Astrocyte (in vitro differentiated cells and primary cell): Measurements from ENCODE around the gene F13A1.

Source experiments
- EZH2 ChIP-seq: IDR thresholded peaks from 2 replicates; pipeline ENCODE4 v1.6.1; 2012; ENCODE audit warnings: mild to moderate bottlenecking, low read length, inconsistent platforms; ENCODE audit not compliant: insufficient read depth
- TF ChIP-seq, protein P1 (sequence below): IDR thresholded peaks from 2 replicates; pipeline ENCODE4 v1.5.1; 2011; ENCODE audit warnings: low read depth, mild to moderate bottlenecking, inconsistent platforms, low read length, moderate library complexity; ENCODE audit not compliant: insufficient read depth

DNA sequence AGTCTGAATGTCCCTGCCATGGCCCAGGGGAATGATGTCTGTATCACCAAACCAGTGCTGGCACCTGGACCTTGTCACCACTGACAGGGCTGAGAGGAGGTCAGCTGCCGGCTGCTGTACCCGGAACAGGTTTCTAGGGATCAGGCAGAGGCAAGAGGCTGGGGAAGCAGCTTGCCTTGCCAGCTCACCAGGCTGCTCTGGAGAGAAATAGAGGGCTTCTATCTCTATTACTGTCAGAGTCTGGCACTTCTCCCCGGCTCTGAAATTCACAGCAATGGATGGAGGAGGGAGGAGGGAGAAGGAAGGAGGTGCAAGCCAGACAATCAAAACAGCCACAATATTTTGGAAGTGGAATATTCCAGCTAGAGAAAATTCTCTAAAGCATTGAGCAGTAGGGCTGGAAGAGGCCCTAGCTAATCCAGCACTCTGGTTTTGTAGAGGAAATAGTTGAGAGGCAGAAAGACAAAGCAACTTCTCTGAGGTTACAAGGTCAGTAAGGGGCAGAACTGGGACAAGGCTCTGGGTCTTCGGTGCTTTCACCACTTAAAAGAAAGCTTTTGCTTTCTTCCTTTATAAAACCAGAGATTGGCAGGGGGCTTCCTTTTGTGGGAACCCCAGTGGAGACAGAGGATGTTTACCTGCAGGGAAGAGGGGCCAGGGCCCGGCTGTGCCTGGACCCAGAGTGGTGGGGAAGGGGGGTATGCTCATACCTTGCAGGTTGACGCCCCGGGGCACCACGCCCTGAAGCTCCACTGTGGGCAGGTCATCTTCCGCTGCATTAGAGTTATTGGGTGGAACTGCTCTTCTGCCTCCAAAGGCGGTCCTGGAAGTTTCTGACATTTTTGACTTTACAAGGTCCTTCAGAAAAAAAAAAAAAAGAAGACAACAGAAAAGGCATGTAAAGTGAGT, 2.4 kb downstream of the F13A1 start:
- TF ChIP-seq, protein P1, sequence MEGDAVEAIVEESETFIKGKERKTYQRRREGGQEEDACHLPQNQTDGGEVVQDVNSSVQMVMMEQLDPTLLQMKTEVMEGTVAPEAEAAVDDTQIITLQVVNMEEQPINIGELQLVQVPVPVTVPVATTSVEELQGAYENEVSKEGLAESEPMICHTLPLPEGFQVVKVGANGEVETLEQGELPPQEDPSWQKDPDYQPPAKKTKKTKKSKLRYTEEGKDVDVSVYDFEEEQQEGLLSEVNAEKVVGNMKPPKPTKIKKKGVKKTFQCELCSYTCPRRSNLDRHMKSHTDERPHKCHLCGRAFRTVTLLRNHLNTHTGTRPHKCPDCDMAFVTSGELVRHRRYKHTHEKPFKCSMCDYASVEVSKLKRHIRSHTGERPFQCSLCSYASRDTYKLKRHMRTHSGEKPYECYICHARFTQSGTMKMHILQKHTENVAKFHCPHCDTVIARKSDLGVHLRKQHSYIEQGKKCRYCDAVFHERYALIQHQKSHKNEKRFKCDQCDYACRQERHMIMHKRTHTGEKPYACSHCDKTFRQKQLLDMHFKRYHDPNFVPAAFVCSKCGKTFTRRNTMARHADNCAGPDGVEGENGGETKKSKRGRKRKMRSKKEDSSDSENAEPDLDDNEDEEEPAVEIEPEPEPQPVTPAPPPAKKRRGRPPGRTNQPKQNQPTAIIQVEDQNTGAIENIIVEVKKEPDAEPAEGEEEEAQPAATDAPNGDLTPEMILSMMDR, result no peak
- no peak for TF ChIP-seq EZH2
